ENCODE results near the gene APOBEC3G. TPM values are rescaled to one million over a fixed set of nuclear protein-coding genes. Genes with fewer than 3 reads are reported as not detected.
A peak's percentile ranks its signal among the peaks of the same experiment; 100 is the strongest.

The APOBEC3G gene
- total and polyA plus RNA-seq, 2 of the 13 experiments (the other 11 are each of a cell fraction or from before 2014, with no cell fraction given) = 3.2 to 4.1 TPM

DNA sequence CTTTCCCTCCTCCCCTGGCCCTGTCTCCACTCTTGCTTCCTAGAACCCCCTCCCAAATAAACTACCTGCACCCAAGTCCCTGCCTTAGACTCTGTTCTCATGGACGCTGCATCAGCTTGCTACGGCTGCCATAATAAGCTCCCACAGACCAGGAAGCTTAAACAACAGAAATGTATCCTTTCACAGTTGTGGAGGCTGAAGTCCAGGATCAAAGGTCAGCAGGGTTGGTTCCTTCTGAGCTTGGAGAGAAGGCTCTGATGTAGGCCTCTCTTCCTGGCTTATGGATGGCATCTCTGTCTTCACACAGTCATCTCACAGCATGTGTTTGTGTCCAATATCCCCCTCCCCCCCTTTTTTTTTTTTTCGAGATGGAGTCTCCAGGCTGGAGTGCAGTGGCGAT is 52.0 kb downstream of the APOBEC3G start (continued):
- TF ChIP-seq ZNF207 (IDR thresholded peaks at IDR 0.05; ENCODE audit: borderline replicate concordance) (no peak), KAT7 (CRISPR knock-in tag; IDR thresholded peaks at IDR 0.05; ENCODE audit: borderline replicate concordance) (no peak), ZBTB20 (CRISPR knock-in tag; IDR thresholded peaks at IDR 0.05; ENCODE audit: borderline replicate concordance, low read depth) (no peak), HCFC1 (IDR thresholded peaks at IDR 0.05; ENCODE audit: low read depth, low read length) (no peak), GATAD1 (CRISPR knock-in tag; IDR thresholded peaks at IDR 0.05) (0 out of 2 replicates have a peak, but pooled peaks have one; percentile 21), RXRB (CRISPR knock-in tag; IDR thresholded peaks at IDR 0.05; ENCODE audit: borderline replicate concordance) (0 out of 2 replicates have a peak, but pooled peaks have one; percentile 39), ZNF570 (CRISPR knock-in tag; IDR thresholded peaks at IDR 0.05; ENCODE audit: borderline replicate concordance) (no peak), ZNF605 (CRISPR knock-in tag; IDR thresholded peaks at IDR 0.05) (no peak), ARHGAP35 (CRISPR knock-in tag; IDR thresholded peaks at IDR 0.05; ENCODE audit: borderline replicate concordance) (no peak), RCOR2 (CRISPR knock-in tag; IDR thresholded peaks at IDR 0.05) (no peak)

DNA sequence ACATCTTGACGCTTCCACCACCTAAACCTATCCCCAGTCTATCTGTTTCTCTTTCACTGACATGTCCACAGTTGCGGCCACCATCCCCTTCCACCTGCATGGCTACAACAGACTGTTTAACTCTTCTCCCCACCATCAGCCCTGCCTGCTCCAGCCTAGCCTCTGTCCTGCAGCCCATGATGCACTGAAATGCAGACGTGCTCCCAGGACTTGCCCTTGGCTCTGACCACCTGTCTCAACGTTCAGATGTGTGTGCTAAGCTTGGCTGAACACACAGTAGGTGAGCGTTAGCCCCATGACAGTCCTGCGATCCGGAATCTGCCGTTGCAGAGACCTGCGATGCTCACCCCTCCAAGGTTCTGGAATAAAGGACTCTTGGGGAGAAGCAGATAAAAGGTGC is 52.7 kb downstream of the APOBEC3G start:
- Histone ChIP-seq H3K27me3 (ENCODE audit: control insufficient read depth in 1 of 2, insufficient read depth in 2 of 2, low read length in 2 of 2) (0 out of 5 replicates have a peak, but pooled peaks cover 0 to 2% of the 10 kb centered on the region in 2 experiments), H4K20me1 (ENCODE audit: insufficient read depth, low read length) (no peaks in the 10 kb centered on the region), H2AFZ (ENCODE audit: low read length) (no peak overlapping the region), H3K27ac (ENCODE audit: extremely low read length, insufficient read depth, low read length) (no peak overlapping the region), H3K4me1 (ENCODE audit: insufficient read depth, low read length) (peaks cover 39% of the 10 kb centered on the region), H3K79me2 (ENCODE audit: insufficient read depth, low read length) (no peaks in the 10 kb centered on the region), H3K4me2 (ENCODE audit: low read depth, low read length) (no peak overlapping the region), H3K4me3 (replicated peaks in 1 of 3; ENCODE audit: insufficient read depth in 1 of 3, low read depth in 2 of 3, low read length in 3 of 3) (no peak overlapping the region), H3K36me3 (replicated peaks in 1 of 2; ENCODE audit: control insufficient read depth in 1 of 2, insufficient read depth in 2 of 2, low read length in 2 of 2) (no peaks in the 10 kb centered on the region), H3K9me3 (ENCODE audit: low read length) (no peaks in the 10 kb centered on the region), H3K9ac (ENCODE audit: insufficient read depth, low read depth, low read length) (no peak overlapping the region)
- BruUV-seq (replicated peaks) = no TSS peak
- ChIA-PET CTCF (ENCODE audit: low intra/inter-chr PET ratio, low total read pairs) (no interaction called here), POLR2A (no interaction called here)
- FAIRE-seq (no peak), ATAC-seq (no peak), DNase-seq (ENCODE audit: low spot score) (no peak)
- whole genome bisulfite sequencing (ENCODE audit: low lambda C conversion rate) = 54% methylated on average over 4 of the region's 9 CpGs
- in situ Hi-C loops (cut with HindIII; ENCODE audit: extremely low pct_ligation_motif_present, low pct_unique_long_range_greater_than_20kb) = loop anchor here (10.0 kb wide), 1 partner anchor 255 kb away; the partner anchor contains the start of gene CBX6
- no peak for TF ChIP-seq IKZF4 (CRISPR knock-in tag; IDR thresholded peaks at IDR 0.05; ENCODE audit: borderline replicate concordance, low read depth, not compliant biosample characterization)
- intact Hi-C loops (cut with micrococcal nuclease; ENCODE audit: unreplicated experiment) = no loop called here

Measured in HepG2 (cell line).